Stimulated activated CD4-positive, alpha-beta T cell treated with anti-CD3 and anti-CD28 coated beads, Interleukin-4, amount 100 ng/mL, for 48 hours (primary cell): Measurements from ENCODE around the gene ZNF397.
A peak's percentile ranks its signal among the peaks of the same experiment; 100 is the strongest.

ENCODE experiments used
- DNase-seq, 2 donors: peaks; one replicate each; pipeline ENCODE4 v3.0.0-alpha.2; 2020; ENCODE audit warnings: low read depth in 2 of 2

The ZNF397 gene

GRCh38 chr18:35245719-35246317 is 5.0 kb downstream of the ZNF397 start:
- DNase-seq = no peak

GRCh38 chr18:35246831-35247230 is 6.0 kb downstream of the ZNF397 start:
- DNase-seq = no peak

GRCh38 chr18:35247412-35248249 is 6.8 kb downstream of the ZNF397 start:
- DNase-seq = no peak

- DNase-seq = no peak
These were observed 7.6 kb downstream of the ZNF397 start for GRCh38 chr18:35248429-35248828.

GRCh38 chr18:35252466-35252865 is 11.6 kb downstream of the ZNF397 start:
- DNase-seq = no peak

- DNase-seq = no peak
These were observed 12.9 kb downstream of the ZNF397 start for GRCh38 chr18:35253655-35254287.

GRCh38 chr18:35256947-35257346 is 16.1 kb downstream of the ZNF397 start:
- DNase-seq = no peak

GRCh38 chr18:35264409-35264808 is 23.6 kb downstream of the ZNF397 start:
- no peak for DNase-seq

- peak; percentile 40 to 42 for DNase-seq
These were observed 26.4 kb downstream of the ZNF397 start for GRCh38 chr18:35267161-35267651.

- DNase-seq = no peak
These were observed 27.0 kb downstream of the ZNF397 start for GRCh38 chr18:35267809-35268208.

- no peak for DNase-seq
These were observed 28.0 kb downstream of the ZNF397 start for GRCh38 chr18:35268821-35269220.

GRCh38 chr18:35271656-35272055 is 30.8 kb downstream of the ZNF397 start:
- no peak for DNase-seq

GRCh38 chr18:35276267-35276666 is 35.4 kb downstream of the ZNF397 start:
- DNase-seq = no peak

GRCh38 chr18:35277633-35278032 is 36.8 kb downstream of the ZNF397 start:
- DNase-seq = no peak

- DNase-seq = no peak
These were observed 37.3 kb downstream of the ZNF397 start for GRCh38 chr18:35278085-35278484.

- DNase-seq = no peak
These were observed 38.1 kb downstream of the ZNF397 start for GRCh38 chr18:35278969-35279368.

GRCh38 chr18:35282353-35282752 is 41.5 kb downstream of the ZNF397 start:
- no peak for DNase-seq

- no peak for DNase-seq
These were observed 43.3 kb downstream of the ZNF397 start for GRCh38 chr18:35283923-35284794.

GRCh38 chr18:35284841-35285240 is 44.0 kb downstream of the ZNF397 start:
- no peak for DNase-seq

GRCh38 chr18:35289293-35289692 is 48.5 kb downstream of the ZNF397 start:
- DNase-seq = no peak

GRCh38 chr18:35289727-35290093 is 48.9 kb downstream of the ZNF397 start:
- no peak for DNase-seq
